ENCODE data around the gene FBXW5. TPM values are rescaled to one million over a fixed set of nuclear protein-coding genes. Genes with fewer than 3 reads are reported as not detected.

FBXW5 gene
- polyA plus RNA-seq, 3 donors: 85.3 to 117 (median 92.7) TPM

DNA sequence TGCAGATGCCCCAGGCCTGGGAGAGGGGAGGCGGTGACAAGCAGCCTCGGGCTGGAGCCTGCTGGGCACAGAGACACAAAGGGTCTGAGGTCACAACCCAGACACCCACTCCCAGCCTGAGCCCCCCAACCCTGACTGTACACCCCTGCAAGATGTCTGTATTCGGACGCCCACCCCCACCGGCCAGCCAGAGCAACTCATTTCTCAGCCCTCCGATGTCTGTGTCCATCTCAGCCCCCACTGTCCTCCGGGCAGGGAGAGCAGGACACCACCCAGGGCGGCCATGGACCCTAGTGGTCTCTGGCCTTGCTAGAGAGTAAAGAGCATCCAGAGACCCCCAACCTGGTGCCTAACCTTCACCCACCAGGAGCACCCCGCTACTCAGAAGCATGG is 11.4 kb upstream of the FBXW5 start:
- Histone ChIP-seq H3K4me2 (replicated peaks; ENCODE audit: extremely low read depth, low read length, poor library complexity, severe bottlenecking) (no peak overlapping the region), H4K20me1 (ENCODE audit: insufficient read depth, low read length) (no peaks in the 10 kb centered on the region), H3K4me1 (ENCODE audit: control insufficient read depth in 1 of 2, insufficient read depth in 2 of 2, low read length in 2 of 2) (no peaks in the 10 kb centered on the region), H3K36me3 (replicated peaks in 1 of 2; ENCODE audit: control insufficient read depth in 1 of 2, insufficient read depth in 2 of 2, low read length in 2 of 2) (no peaks in the 10 kb centered on the region), H3K9ac (ENCODE audit: insufficient read depth, low read length, poor library complexity, severe bottlenecking) (no peak overlapping the region), H3K4me3 (replicated peaks in 1 of 3; ENCODE audit: low read depth in 2 of 3, low read length in 3 of 3) (no peak overlapping the region), H3K9me3 (replicated peaks in 1 of 2; ENCODE audit: control insufficient read depth in 1 of 2, insufficient read depth in 1 of 2, low read length in 2 of 2) (no peaks in the 10 kb centered on the region), H3K27ac (ENCODE audit: low read depth in 1 of 2, low read length in 2 of 2) (no peak overlapping the region), H3K79me2 (ENCODE audit: insufficient read depth, low read length) (no peaks in the 10 kb centered on the region), H2AFZ (ENCODE audit: insufficient read depth, low read depth, low read length, poor library complexity, severe bottlenecking) (no peak overlapping the region), H3K27me3 (ENCODE audit: control insufficient read depth in 2 of 2, insufficient read depth in 2 of 2, low read length in 2 of 2) (no peaks in the 10 kb centered on the region)
- no peaks in the 10 kb centered on the region for H3K4me1 Mint-ChIP-seq
- intact Hi-C loops (cut with micrococcal nuclease): no loop called here
- no peak overlapping the region for H3K27ac Mint-ChIP-seq
- TF ChIP-seq, protein P1, sequence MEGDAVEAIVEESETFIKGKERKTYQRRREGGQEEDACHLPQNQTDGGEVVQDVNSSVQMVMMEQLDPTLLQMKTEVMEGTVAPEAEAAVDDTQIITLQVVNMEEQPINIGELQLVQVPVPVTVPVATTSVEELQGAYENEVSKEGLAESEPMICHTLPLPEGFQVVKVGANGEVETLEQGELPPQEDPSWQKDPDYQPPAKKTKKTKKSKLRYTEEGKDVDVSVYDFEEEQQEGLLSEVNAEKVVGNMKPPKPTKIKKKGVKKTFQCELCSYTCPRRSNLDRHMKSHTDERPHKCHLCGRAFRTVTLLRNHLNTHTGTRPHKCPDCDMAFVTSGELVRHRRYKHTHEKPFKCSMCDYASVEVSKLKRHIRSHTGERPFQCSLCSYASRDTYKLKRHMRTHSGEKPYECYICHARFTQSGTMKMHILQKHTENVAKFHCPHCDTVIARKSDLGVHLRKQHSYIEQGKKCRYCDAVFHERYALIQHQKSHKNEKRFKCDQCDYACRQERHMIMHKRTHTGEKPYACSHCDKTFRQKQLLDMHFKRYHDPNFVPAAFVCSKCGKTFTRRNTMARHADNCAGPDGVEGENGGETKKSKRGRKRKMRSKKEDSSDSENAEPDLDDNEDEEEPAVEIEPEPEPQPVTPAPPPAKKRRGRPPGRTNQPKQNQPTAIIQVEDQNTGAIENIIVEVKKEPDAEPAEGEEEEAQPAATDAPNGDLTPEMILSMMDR (IDR thresholded peaks at IDR 0.05): no peak
- no peak overlapping the region for H3K4me3 Mint-ChIP-seq
- peaks cover 0 to 5% (median 3%) of the 10 kb centered on the region in 7 donors for H3K9me3 Mint-ChIP-seq
- H3K27me3 Mint-ChIP-seq (ENCODE audit: low read depth in 3 of 3): peaks cover 0 to 7% (median 2%) of the 10 kb centered on the region in 3 donors
- DNase-seq: no peak
- H3K36me3 Mint-ChIP-seq: no peaks in the 10 kb centered on the region
- 92% methylated on average over 9 of the region's 9 CpGs for WGBS (ENCODE audit: insufficient coverage)

DNA sequence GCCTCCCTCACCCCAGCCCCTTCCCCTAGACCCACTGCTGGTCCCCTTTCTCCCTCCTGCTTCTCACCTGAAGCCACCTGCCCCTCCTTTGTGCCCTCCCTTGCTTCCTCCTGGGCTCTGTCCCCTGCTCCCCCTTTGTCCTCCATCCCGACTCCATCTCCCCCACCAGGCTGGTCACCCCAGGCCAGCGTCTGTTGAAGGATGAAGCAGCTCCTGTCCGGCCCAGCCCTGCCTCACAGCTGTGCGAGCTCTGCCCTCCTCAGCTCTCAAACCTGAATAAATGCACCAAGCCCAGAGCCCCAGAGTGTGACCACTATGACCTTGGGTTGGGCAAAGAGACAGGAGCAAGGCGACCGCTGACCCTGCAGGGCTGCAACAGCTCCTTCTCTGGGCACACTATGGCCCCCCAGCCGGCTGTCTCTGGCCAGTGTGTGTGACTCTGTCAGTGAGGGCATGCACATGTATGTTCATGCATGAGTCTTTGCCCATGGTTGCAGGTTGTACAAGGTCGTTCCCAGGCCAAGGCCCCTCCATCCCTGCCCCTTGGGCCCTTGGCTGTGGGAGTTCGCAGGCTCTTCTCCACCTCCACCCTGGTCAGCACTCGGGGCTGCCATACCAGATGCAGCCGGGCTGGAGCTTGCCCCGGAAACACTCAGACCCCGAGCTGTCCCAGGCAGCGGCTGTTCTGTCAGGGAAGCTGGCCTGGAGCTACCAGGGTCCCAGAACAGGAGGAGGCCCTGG is 10.8 kb upstream of the FBXW5 start:
- Histone ChIP-seq H3K4me1 (ENCODE audit: control insufficient read depth in 1 of 2, insufficient read depth in 2 of 2, low read length in 2 of 2) (peaks cover 3 to 5% of the 10 kb centered on the region in 2 donors), H3K9me3 (replicated peaks in 1 of 2; ENCODE audit: control insufficient read depth in 1 of 2, insufficient read depth in 1 of 2, low read length in 2 of 2) (no peaks in the 10 kb centered on the region), H3K4me2 (replicated peaks; ENCODE audit: extremely low read depth, low read length, poor library complexity, severe bottlenecking) (no peak overlapping the region), H4K20me1 (ENCODE audit: insufficient read depth, low read length) (no peaks in the 10 kb centered on the region), H3K27me3 (ENCODE audit: control insufficient read depth in 2 of 2, insufficient read depth in 2 of 2, low read length in 2 of 2) (no peaks in the 10 kb centered on the region), H2AFZ (ENCODE audit: insufficient read depth, low read depth, low read length, poor library complexity, severe bottlenecking) (no peak overlapping the region), H3K9ac (ENCODE audit: insufficient read depth, low read length, poor library complexity, severe bottlenecking) (no peak overlapping the region), H3K4me3 (replicated peaks in 1 of 3; ENCODE audit: low read depth in 2 of 3, low read length in 3 of 3) (no peak overlapping the region), H3K36me3 (replicated peaks in 1 of 2; ENCODE audit: control insufficient read depth in 1 of 2, insufficient read depth in 2 of 2, low read length in 2 of 2) (no peaks in the 10 kb centered on the region), H3K79me2 (ENCODE audit: insufficient read depth, low read length) (no peaks in the 10 kb centered on the region), H3K27ac (ENCODE audit: low read depth in 1 of 2, low read length in 2 of 2) (no peak overlapping the region)
- intact Hi-C loops (cut with micrococcal nuclease): no loop called here
- H3K9me3 Mint-ChIP-seq: peaks cover 0 to 5% (median 3%) of the 10 kb centered on the region in 7 donors
- H3K27me3 Mint-ChIP-seq (ENCODE audit: low read depth in 3 of 3): peaks cover 0 to 5% (median 0%) of the 10 kb centered on the region in 3 donors
- TF ChIP-seq, protein P1 (IDR thresholded peaks at IDR 0.05): no peak
- peaks cover 1% of the 10 kb centered on the region for H3K4me1 Mint-ChIP-seq
- H3K4me3 Mint-ChIP-seq: no peak overlapping the region
- no peak for DNase-seq
- WGBS (ENCODE audit: insufficient coverage): 88% methylated on average over 13 of the region's 14 CpGs
- H3K36me3 Mint-ChIP-seq: no peaks in the 10 kb centered on the region
- no peak overlapping the region for H3K27ac Mint-ChIP-seq
